ENCODE results near the gene NBAS. TPM values are rescaled to one million over a fixed set of nuclear protein-coding genes. Genes with fewer than 3 reads are reported as not detected.

NBAS gene
- polyA plus RNA-seq, 4 donors = 26.0 to 67.2 (median 33.6) TPM

GRCh38 chr2:15178946-15179345 is 382.2 kb downstream of the NBAS start:
- Histone ChIP-seq H3K4me3 (ENCODE audit: low read depth in 1 of 3, low read length in 3 of 3) (no peak overlapping the region), H3K4me1 (ENCODE audit: control insufficient read depth in 3 of 3, insufficient read depth in 2 of 3, low read depth in 1 of 3, low read length in 2 of 3) (no peaks in the 10 kb centered on the region), H3K27me3 (ENCODE audit: control insufficient read depth in 3 of 3, insufficient read depth in 3 of 3, low read length in 3 of 3) (no peaks in the 10 kb centered on the region), H3K36me3 (ENCODE audit: control insufficient read depth in 3 of 3, insufficient read depth in 2 of 3, low read depth in 1 of 3, low read length in 3 of 3) (peaks cover 3 to 16% (median 9%) of the 10 kb centered on the region in 3 donors), H3K27ac (ENCODE audit: low read depth in 1 of 3, low read length in 2 of 3) (no peak overlapping the region), H3K9me3 (ENCODE audit: control insufficient read depth in 2 of 2, insufficient read depth in 1 of 2, low read depth in 1 of 2, low read length in 1 of 2) (no peaks in the 10 kb centered on the region)
- WGBS, 3 donors = 87 to 96% (median 90%) methylated on average over 14 of the region's 14 CpGs
- DNase-seq (no peak), FAIRE-seq (no peak)

GRCh38 chr2:15177103-15177502 is 384.0 kb downstream of the NBAS start:
- DNase-seq = peak in 1 of 2 donors; percentile 13

GRCh38 chr2:15176604-15177003 is 384.5 kb downstream of the NBAS start:
- no peak overlapping the region for H3K4me3 ChIP-seq (ENCODE audit: low read depth in 1 of 3, low read length in 3 of 3)
- no peaks in the 10 kb centered on the region for H3K9me3 ChIP-seq (ENCODE audit: control insufficient read depth in 2 of 2, insufficient read depth in 1 of 2, low read depth in 1 of 2, low read length in 1 of 2)
- no peak overlapping the region for H3K27ac ChIP-seq (ENCODE audit: low read depth in 1 of 3, low read length in 2 of 3)
- peaks cover 0 to 13% (median 6%) of the 10 kb centered on the region in 3 donors for H3K36me3 ChIP-seq (ENCODE audit: control insufficient read depth in 3 of 3, insufficient read depth in 2 of 3, low read depth in 1 of 3, low read length in 3 of 3)
- DNase-seq (no peak), FAIRE-seq (no peak)
- no peaks in the 10 kb centered on the region for H3K27me3 ChIP-seq (ENCODE audit: control insufficient read depth in 3 of 3, insufficient read depth in 3 of 3, low read length in 3 of 3)
- H3K4me1 ChIP-seq (ENCODE audit: control insufficient read depth in 3 of 3, insufficient read depth in 2 of 3, low read depth in 1 of 3, low read length in 2 of 3) = no peaks in the 10 kb centered on the region
- 79 to 87% (median 85%) methylated on average over 1 of the region's 1 CpG for WGBS, 3 donors

More at GRCh38 chr2:15177103-15177502, 384.0 kb downstream of the NBAS start:
- Histone ChIP-seq H3K4me3 (ENCODE audit: low read depth in 1 of 3, low read length in 3 of 3) (no peak overlapping the region), H3K36me3 (ENCODE audit: control insufficient read depth in 3 of 3, insufficient read depth in 2 of 3, low read depth in 1 of 3, low read length in 3 of 3) (peaks cover 0 to 16% (median 9%) of the 10 kb centered on the region in 3 donors), H3K27ac (ENCODE audit: low read depth in 1 of 3, low read length in 2 of 3) (no peak overlapping the region), H3K4me1 (ENCODE audit: control insufficient read depth in 3 of 3, insufficient read depth in 2 of 3, low read depth in 1 of 3, low read length in 2 of 3) (no peaks in the 10 kb centered on the region), H3K9me3 (ENCODE audit: control insufficient read depth in 2 of 2, insufficient read depth in 1 of 2, low read depth in 1 of 2, low read length in 1 of 2) (no peaks in the 10 kb centered on the region), H3K27me3 (ENCODE audit: control insufficient read depth in 3 of 3, insufficient read depth in 3 of 3, low read length in 3 of 3) (no peaks in the 10 kb centered on the region)
- 75 to 85% (median 78%) methylated on average over 6 of the region's 6 CpGs for WGBS, 3 donors
- no peak for FAIRE-seq

DNA sequence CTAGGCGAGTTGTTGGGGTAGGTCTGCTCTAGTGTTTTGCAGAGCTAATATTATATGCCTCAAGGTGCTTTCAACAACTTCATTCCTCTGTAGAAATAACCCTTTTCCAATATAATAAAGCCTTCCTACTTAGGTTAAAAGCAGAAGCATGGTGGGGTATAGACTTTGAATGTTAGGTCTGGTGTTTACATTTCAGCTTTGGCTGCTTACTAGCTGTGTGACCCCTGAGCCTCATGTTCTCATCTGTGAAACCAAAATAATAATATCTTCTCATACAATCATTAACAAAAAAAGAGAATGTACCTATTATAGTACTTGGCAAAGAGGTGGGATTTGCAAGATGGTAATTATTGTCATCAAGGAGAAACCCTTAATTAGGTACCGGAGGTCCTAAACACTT is 386.6 kb downstream of the NBAS start:
- 97 to 98% (median 98%) methylated on average over 2 of the region's 2 CpGs for WGBS, 3 donors
- Histone ChIP-seq H3K4me3 (ENCODE audit: low read depth in 1 of 3, low read length in 3 of 3) (no peak overlapping the region), H3K4me1 (ENCODE audit: control insufficient read depth in 3 of 3, insufficient read depth in 2 of 3, low read depth in 1 of 3, low read length in 2 of 3) (no peaks in the 10 kb centered on the region), H3K27ac (ENCODE audit: low read depth in 1 of 3, low read length in 2 of 3) (no peak overlapping the region), H3K27me3 (ENCODE audit: control insufficient read depth in 3 of 3, insufficient read depth in 3 of 3, low read length in 3 of 3) (no peaks in the 10 kb centered on the region), H3K9me3 (ENCODE audit: control insufficient read depth in 2 of 2, insufficient read depth in 1 of 2, low read depth in 1 of 2, low read length in 1 of 2) (no peaks in the 10 kb centered on the region), H3K36me3 (ENCODE audit: control insufficient read depth in 3 of 3, insufficient read depth in 2 of 3, low read depth in 1 of 3, low read length in 3 of 3) (peaks cover 0 to 15% (median 6%) of the 10 kb centered on the region in 3 donors)
- FAIRE-seq (no peak), DNase-seq (no peak)

DNA sequence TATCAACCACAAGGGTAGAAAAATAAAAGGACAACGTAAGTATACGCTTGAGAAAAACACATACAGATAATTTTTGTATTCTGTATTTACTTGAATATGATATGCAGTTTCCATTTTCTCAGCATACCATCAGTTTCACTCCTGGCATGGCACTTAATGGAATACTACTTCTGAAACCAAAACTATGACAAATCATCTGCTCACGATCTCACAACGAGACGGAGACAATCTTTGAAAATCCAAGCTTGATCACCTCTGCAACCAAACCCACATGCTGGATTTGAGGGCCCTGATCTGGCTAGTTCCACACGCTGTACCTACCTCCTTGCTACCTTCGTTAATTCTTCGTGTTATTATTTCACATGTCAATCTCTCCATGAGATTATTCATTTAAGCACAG is 387.6 kb downstream of the NBAS start:
- H3K4me3 ChIP-seq (ENCODE audit: low read depth in 1 of 3, low read length in 3 of 3) = no peak overlapping the region
- no peaks in the 10 kb centered on the region for H3K4me1 ChIP-seq (ENCODE audit: control insufficient read depth in 3 of 3, insufficient read depth in 2 of 3, low read depth in 1 of 3, low read length in 2 of 3)
- WGBS, 3 donors = 85 to 93% (median 87%) methylated on average over 8 of the region's 8 CpGs
- no peak overlapping the region for H3K27ac ChIP-seq (ENCODE audit: low read depth in 1 of 3, low read length in 2 of 3)
- DNase-seq (no peak), FAIRE-seq (no peak)
- H3K36me3 ChIP-seq (ENCODE audit: control insufficient read depth in 3 of 3, insufficient read depth in 2 of 3, low read depth in 1 of 3, low read length in 3 of 3) = peaks cover 0 to 19% (median 5%) of the 10 kb centered on the region in 3 donors
- H3K27me3 ChIP-seq (ENCODE audit: control insufficient read depth in 3 of 3, insufficient read depth in 3 of 3, low read length in 3 of 3) = no peaks in the 10 kb centered on the region
- H3K9me3 ChIP-seq (ENCODE audit: control insufficient read depth in 2 of 2, insufficient read depth in 1 of 2, low read depth in 1 of 2, low read length in 1 of 2) = no peaks in the 10 kb centered on the region

GRCh38 chr2:15172825-15173224 is 388.3 kb downstream of the NBAS start:
- Histone ChIP-seq H3K4me1 (ENCODE audit: control insufficient read depth in 3 of 3, insufficient read depth in 2 of 3, low read depth in 1 of 3, low read length in 2 of 3) (no peaks in the 10 kb centered on the region), H3K9me3 (ENCODE audit: control insufficient read depth in 2 of 2, insufficient read depth in 1 of 2, low read depth in 1 of 2, low read length in 1 of 2) (no peaks in the 10 kb centered on the region), H3K36me3 (ENCODE audit: control insufficient read depth in 3 of 3, insufficient read depth in 2 of 3, low read depth in 1 of 3, low read length in 3 of 3) (peaks cover 0 to 19% (median 2%) of the 10 kb centered on the region in 3 donors), H3K27me3 (ENCODE audit: control insufficient read depth in 3 of 3, insufficient read depth in 3 of 3, low read length in 3 of 3) (no peaks in the 10 kb centered on the region), H3K4me3 (ENCODE audit: low read depth in 1 of 3, low read length in 3 of 3) (no peak overlapping the region), H3K27ac (ENCODE audit: low read depth in 1 of 3, low read length in 2 of 3) (no peak overlapping the region)
- FAIRE-seq (no peak), DNase-seq (no peak)
- 26 to 53% (median 35%) methylated on average over 1 of the region's 1 CpG for WGBS, 3 donors

GRCh38 chr2:15170070-15170775 is 390.9 kb downstream of the NBAS start:
- no peak for FAIRE-seq
- peaks cover 0 to 32% (median 0%) of the 10 kb centered on the region in 3 donors for H3K36me3 ChIP-seq (ENCODE audit: control insufficient read depth in 3 of 3, insufficient read depth in 2 of 3, low read depth in 1 of 3, low read length in 3 of 3)
- no peaks in the 10 kb centered on the region for H3K4me1 ChIP-seq (ENCODE audit: control insufficient read depth in 3 of 3, insufficient read depth in 2 of 3, low read depth in 1 of 3, low read length in 2 of 3)
- peak overlapping the region in 1 of 3 donors; percentile 0 for H3K27ac ChIP-seq (ENCODE audit: low read depth in 1 of 3, low read length in 2 of 3)
- 64 to 84% (median 77%) methylated on average over 11 of the region's 11 CpGs for WGBS, 3 donors
- no peak for DNase-seq
- H3K9me3 ChIP-seq (ENCODE audit: control insufficient read depth in 2 of 2, insufficient read depth in 1 of 2, low read depth in 1 of 2, low read length in 1 of 2) = no peaks in the 10 kb centered on the region
- no peak overlapping the region for H3K4me3 ChIP-seq (ENCODE audit: low read depth in 1 of 3, low read length in 3 of 3)
- H3K27me3 ChIP-seq (ENCODE audit: control insufficient read depth in 3 of 3, insufficient read depth in 3 of 3, low read length in 3 of 3) = no peaks in the 10 kb centered on the region

DNA sequence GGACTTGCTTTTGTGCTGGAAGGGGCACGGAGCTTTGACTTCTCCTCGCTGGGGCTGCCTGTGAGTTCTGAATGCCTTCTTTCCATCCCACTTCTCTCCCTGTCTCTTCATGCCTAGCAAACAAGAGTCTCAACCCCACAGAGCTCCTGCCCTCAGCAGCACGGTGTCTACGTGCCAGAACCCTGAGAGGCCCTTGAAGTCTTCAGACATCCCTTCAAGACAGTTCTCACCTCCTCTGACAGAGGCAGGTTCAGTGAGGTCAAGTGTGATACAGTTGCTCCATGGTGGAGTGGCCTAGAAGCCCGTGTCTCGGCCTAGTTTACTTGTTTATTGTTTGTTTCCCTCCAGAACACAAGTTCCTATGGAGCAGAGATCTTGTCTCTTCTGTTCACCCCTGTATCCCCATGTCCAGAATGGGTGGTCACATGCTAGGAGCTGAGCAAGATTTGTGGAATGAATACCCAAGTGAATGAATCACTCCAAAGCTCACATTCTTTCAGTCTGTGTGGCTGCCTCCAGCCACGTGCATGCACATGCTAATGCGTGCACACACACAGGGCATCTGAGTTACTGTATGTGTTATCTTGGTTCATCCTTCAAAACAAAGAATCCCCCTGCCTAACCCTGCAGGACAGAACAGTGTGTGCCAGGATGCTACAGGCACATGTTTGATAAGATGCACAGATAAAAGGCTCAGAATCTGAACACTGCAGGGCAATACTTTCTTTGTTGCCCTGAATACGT is 391.6 kb downstream of the NBAS start:
- FAIRE-seq (no peak), DNase-seq (no peak)
- Histone ChIP-seq H3K27me3 (ENCODE audit: control insufficient read depth in 3 of 3, insufficient read depth in 3 of 3, low read length in 3 of 3) (no peaks in the 10 kb centered on the region), H3K9me3 (ENCODE audit: control insufficient read depth in 2 of 2, insufficient read depth in 1 of 2, low read depth in 1 of 2, low read length in 1 of 2) (no peaks in the 10 kb centered on the region), H3K27ac (ENCODE audit: low read depth in 1 of 3, low read length in 2 of 3) (peak overlapping the region in 1 of 3 donors; percentile 40), H3K36me3 (ENCODE audit: control insufficient read depth in 3 of 3, insufficient read depth in 2 of 3, low read depth in 1 of 3, low read length in 3 of 3) (peaks cover 0 to 32% (median 0%) of the 10 kb centered on the region in 3 donors), H3K4me3 (ENCODE audit: low read depth in 1 of 3, low read length in 3 of 3) (no peak overlapping the region), H3K4me1 (ENCODE audit: control insufficient read depth in 3 of 3, insufficient read depth in 2 of 3, low read depth in 1 of 3, low read length in 2 of 3) (no peaks in the 10 kb centered on the region)
- 86 to 97% (median 90%) methylated on average over 9 of the region's 9 CpGs for WGBS, 3 donors
